Lower leg skin (tissue), 3 donors: ENCODE data around the gene HIC2.
"Not testable (repeated sequence)": the region's sequence is repeated elsewhere in the genome, so short reads cannot be mapped to it uniquely, and the experiment has no call there.

ENCODE experiments used
- POLR2A ChIP-seq, 2 donors: fragments of 450-650 bp; IDR thresholded peaks; one replicate each; pipeline ENCODE4 v1.6.1; 2016 to 2017; ENCODE audit warnings: antibody characterized with exemption in 2 of 2, mild to moderate bottlenecking in 1 of 2, moderate library complexity in 1 of 2
- TF ChIP-seq, protein P1 (sequence below), 3 donors: fragments of 450-650 bp; IDR thresholded peaks; one replicate each; pipeline ENCODE4 v1.5.1; 2016; ENCODE audit warnings: antibody characterized with exemption in 3 of 3, mild to moderate bottlenecking in 3 of 3, moderate library complexity in 2 of 3

DNA sequence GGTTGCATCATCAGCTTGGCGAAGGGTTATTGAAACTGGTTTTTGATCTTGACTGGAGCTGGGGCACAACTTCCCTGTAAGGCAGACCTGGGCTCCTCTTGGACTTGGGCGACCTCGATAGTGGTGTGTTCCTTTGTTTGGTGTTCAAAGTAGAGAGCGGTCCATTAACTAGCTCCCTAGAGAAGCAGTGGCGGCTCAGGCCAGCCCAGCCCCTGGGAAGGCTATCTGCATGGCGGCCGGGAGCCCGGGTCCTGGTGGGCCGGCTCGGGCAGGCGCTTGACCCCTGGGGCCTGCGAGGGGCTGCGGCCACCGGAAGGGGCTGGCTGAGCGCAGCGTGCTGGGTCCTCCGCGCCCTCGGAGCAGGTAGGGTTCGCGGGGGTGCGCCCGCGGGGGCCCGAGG, 796 bp upstream of the HIC2 start:
- TF ChIP-seq, protein P1, sequence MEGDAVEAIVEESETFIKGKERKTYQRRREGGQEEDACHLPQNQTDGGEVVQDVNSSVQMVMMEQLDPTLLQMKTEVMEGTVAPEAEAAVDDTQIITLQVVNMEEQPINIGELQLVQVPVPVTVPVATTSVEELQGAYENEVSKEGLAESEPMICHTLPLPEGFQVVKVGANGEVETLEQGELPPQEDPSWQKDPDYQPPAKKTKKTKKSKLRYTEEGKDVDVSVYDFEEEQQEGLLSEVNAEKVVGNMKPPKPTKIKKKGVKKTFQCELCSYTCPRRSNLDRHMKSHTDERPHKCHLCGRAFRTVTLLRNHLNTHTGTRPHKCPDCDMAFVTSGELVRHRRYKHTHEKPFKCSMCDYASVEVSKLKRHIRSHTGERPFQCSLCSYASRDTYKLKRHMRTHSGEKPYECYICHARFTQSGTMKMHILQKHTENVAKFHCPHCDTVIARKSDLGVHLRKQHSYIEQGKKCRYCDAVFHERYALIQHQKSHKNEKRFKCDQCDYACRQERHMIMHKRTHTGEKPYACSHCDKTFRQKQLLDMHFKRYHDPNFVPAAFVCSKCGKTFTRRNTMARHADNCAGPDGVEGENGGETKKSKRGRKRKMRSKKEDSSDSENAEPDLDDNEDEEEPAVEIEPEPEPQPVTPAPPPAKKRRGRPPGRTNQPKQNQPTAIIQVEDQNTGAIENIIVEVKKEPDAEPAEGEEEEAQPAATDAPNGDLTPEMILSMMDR (IDR thresholded peaks at IDR 0.05), result not testable (repeated sequence)
- TF ChIP-seq POLR2A (IDR thresholded peaks at IDR 0.05), result not testable (repeated sequence)
